GM12891 (cell line): ENCODE results near the gene SPTBN5.

ENCODE experiments used
- POLR2A ChIP-seq: IDR thresholded peaks from 2 replicates; pipeline ENCODE4 v1.6.1; 2011; ENCODE audit warnings: low read depth, low read length, control low read depth
- POLR2AphosphoS5 ChIP-seq: IDR thresholded peaks from 2 replicates; pipeline ENCODE4 v1.6.1; 2011; ENCODE audit warnings: low read depth, low read length, control low read depth
- POU2F2 ChIP-seq: IDR thresholded peaks from 2 replicates; pipeline ENCODE4 v1.6.1; 2011; ENCODE audit warnings: low read depth, mild to moderate bottlenecking, control low read depth, low read length, moderate library complexity
- TAF1 ChIP-seq: IDR thresholded peaks from 2 replicates; pipeline ENCODE4 v1.6.1; 2011; ENCODE audit warnings: low read depth, low read length, control low read depth

DNA sequence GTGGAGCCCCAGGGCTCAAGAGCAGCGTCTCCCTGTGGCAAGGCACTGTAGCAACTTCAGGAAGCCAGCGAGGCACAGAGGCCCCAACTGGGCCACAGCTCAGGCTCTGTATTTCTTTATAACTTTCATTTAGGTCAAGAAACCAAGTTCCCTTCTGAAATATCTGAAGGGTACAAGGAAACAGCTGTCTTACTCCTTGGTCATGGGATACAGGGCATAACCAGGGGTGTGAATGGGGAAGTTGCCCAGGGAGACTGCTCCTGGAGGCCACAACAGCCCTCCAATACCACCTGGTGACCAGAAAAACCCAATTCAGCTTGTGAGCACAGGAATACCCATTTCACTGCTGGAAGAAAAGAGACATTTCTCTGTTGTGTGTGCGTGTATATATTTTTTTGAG lies 13.3 kb upstream of the SPTBN5 start:
- no peak for TF ChIP-seq POLR2A
- no peak for TF ChIP-seq POU2F2
- no peak for TF ChIP-seq TAF1
- no peak for TF ChIP-seq POLR2AphosphoS5
